ENCODE data around the gene SUCLG2. TPM values are rescaled to one million over a fixed set of nuclear protein-coding genes. Genes with fewer than 3 reads are reported as not detected.
"Not testable (repeated sequence)": the region's sequence is repeated elsewhere in the genome, so short reads cannot be mapped to it uniquely, and the experiment has no call there.

The SUCLG2 gene
- total and polyA plus RNA-seq, 7 donors, result 63.1 to 289 (median 70.9) TPM

- TF ChIP-seq, protein P1, sequence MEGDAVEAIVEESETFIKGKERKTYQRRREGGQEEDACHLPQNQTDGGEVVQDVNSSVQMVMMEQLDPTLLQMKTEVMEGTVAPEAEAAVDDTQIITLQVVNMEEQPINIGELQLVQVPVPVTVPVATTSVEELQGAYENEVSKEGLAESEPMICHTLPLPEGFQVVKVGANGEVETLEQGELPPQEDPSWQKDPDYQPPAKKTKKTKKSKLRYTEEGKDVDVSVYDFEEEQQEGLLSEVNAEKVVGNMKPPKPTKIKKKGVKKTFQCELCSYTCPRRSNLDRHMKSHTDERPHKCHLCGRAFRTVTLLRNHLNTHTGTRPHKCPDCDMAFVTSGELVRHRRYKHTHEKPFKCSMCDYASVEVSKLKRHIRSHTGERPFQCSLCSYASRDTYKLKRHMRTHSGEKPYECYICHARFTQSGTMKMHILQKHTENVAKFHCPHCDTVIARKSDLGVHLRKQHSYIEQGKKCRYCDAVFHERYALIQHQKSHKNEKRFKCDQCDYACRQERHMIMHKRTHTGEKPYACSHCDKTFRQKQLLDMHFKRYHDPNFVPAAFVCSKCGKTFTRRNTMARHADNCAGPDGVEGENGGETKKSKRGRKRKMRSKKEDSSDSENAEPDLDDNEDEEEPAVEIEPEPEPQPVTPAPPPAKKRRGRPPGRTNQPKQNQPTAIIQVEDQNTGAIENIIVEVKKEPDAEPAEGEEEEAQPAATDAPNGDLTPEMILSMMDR (IDR thresholded peaks at IDR 0.05), result no peak
- no peak for TF ChIP-seq POLR2AphosphoS5 (IDR thresholded peaks at IDR 0.05)
- no peak for TF ChIP-seq POLR2A (IDR thresholded peaks at IDR 0.05)
- TF ChIP-seq EP300 (IDR thresholded peaks at IDR 0.05), result no peak
- Histone ChIP-seq H3K36me3 (no peaks in the 10 kb centered on the region), H3K4me3 (no peak overlapping the region), H3K27me3 (no peaks in the 10 kb centered on the region), H3K27ac (no peak overlapping the region), H3K4me1 (no peaks in the 10 kb centered on the region), H3K9me3 (no peaks in the 10 kb centered on the region)
- WGBS, 2 donors, result 92 to 96% methylated on average over 8 of the region's 8 CpGs
- intact Hi-C loops (cut with DNase I), result no loop called here
- DNase-seq, result no peak
Measured at GRCh38 chr3:67540198-67540894, 114.1 kb downstream of the SUCLG2 start.

DNA sequence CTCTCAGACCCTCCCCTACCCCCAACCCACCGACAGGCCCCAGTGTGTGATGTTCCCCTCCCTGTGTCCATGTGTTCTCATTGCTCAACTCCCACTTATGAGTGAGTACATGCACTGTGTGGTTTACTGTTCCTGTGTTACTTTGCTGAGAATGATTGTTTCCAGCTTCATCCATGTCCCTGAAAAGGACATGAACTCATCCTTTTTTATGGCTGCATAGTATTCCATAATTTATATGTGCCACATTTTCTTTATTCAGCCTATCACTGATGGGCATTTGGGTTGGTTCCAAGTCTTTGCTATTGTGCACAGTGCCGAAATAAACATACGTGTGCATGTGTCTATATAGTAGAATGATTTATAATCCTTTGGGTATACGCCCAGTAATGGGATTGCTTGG, 117.2 kb downstream of the SUCLG2 start:
- H3K36me3 ChIP-seq; intact Hi-C loops (cut with DNase I); H3K4me3 ChIP-seq; H3K27me3 ChIP-seq; H3K4me1 ChIP-seq; DNase-seq; H3K27ac ChIP-seq; H3K9me3 ChIP-seq: not testable (repeated sequence)
- 85 to 97% methylated on average over 4 of the region's 4 CpGs for WGBS, 2 donors

GRCh38 chr3:67535006-67535405, 119.4 kb downstream of the SUCLG2 start:
- no peaks in the 10 kb centered on the region for H3K27me3 ChIP-seq
- H3K27ac ChIP-seq, result no peak overlapping the region
- WGBS, 2 donors, result 74 to 83% methylated on average over 3 of the region's 3 CpGs
- H3K4me1 ChIP-seq, result peaks cover 0 to 9% (median 4%) of the 10 kb centered on the region in 4 donors
- no peaks in the 10 kb centered on the region for H3K36me3 ChIP-seq
- H3K9me3 ChIP-seq, result no peaks in the 10 kb centered on the region
- DNase-seq, result no peak
- TF ChIP-seq POLR2AphosphoS5 (IDR thresholded peaks at IDR 0.05), result no peak
- TF ChIP-seq EP300 (IDR thresholded peaks at IDR 0.05), result no peak
- TF ChIP-seq POLR2A (IDR thresholded peaks at IDR 0.05), result no peak
- TF ChIP-seq, protein P1 (IDR thresholded peaks at IDR 0.05), result no peak
- intact Hi-C loops (cut with DNase I), result no loop called here
- H3K4me3 ChIP-seq, result no peak overlapping the region

- TF ChIP-seq EP300 (IDR thresholded peaks at IDR 0.05) (no peak), POLR2AphosphoS5 (IDR thresholded peaks at IDR 0.05) (no peak), POLR2A (IDR thresholded peaks at IDR 0.05) (no peak)
- TF ChIP-seq, protein P1 (IDR thresholded peaks at IDR 0.05), result no peak
- Histone ChIP-seq H3K36me3 (no peaks in the 10 kb centered on the region), H3K4me1 (peaks cover 0 to 9% (median 4%) of the 10 kb centered on the region in 4 donors), H3K27ac (no peak overlapping the region), H3K4me3 (no peak overlapping the region), H3K27me3 (no peaks in the 10 kb centered on the region), H3K9me3 (no peaks in the 10 kb centered on the region)
- intact Hi-C loops (cut with DNase I), result no loop called here
- no peak for DNase-seq
Measured at GRCh38 chr3:67534594-67534993, 119.8 kb downstream of the SUCLG2 start.

- TF ChIP-seq POLR2A (IDR thresholded peaks at IDR 0.05), result no peak
- TF ChIP-seq EP300 (IDR thresholded peaks at IDR 0.05), result no peak
- TF ChIP-seq POLR2AphosphoS5 (IDR thresholded peaks at IDR 0.05), result no peak
- TF ChIP-seq, protein P1 (IDR thresholded peaks at IDR 0.05), result no peak
- Histone ChIP-seq H3K27ac (no peak overlapping the region), H3K4me1 (peaks cover 0 to 9% (median 4%) of the 10 kb centered on the region in 4 donors), H3K4me3 (no peak overlapping the region), H3K36me3 (peaks cover 0 to 13% (median 0%) of the 10 kb centered on the region in 4 donors), H3K27me3 (no peaks in the 10 kb centered on the region), H3K9me3 (no peaks in the 10 kb centered on the region)
- intact Hi-C loops (cut with DNase I), result no loop called here
- no peak for DNase-seq
- WGBS, 2 donors, result 94 to 95% methylated on average over 6 of the region's 6 CpGs
Measured at GRCh38 chr3:67531181-67532101, 123.0 kb downstream of the SUCLG2 start.
